Choroid plexus epithelial cell (primary cell): ENCODE data around the gene COMTD1.
"Not testable (repeated sequence)": the region's sequence is repeated elsewhere in the genome, so short reads cannot be mapped to it uniquely, and the experiment has no call there.

Source experiments
- DNase-seq: peaks from one replicate; pipeline ENCODE4 v3.0.0-alpha.2; 2010; ENCODE audit warnings: low read depth
- H3K4me3 ChIP-seq: 2 replicates; pipeline ENCODE4 v1.5.1; 2011; ENCODE audit warnings: low read depth, mild to moderate bottlenecking, control low read depth, low read length, moderate library complexity
- TF ChIP-seq, protein P1 (sequence below): conservative IDR thresholded peaks from 2 replicates; pipeline ENCODE4 v1.5.1; 2011; ENCODE audit warnings: low read depth, mild to moderate bottlenecking, control low read depth, inconsistent platforms, low read length, moderate library complexity

COMTD1 gene

DNA sequence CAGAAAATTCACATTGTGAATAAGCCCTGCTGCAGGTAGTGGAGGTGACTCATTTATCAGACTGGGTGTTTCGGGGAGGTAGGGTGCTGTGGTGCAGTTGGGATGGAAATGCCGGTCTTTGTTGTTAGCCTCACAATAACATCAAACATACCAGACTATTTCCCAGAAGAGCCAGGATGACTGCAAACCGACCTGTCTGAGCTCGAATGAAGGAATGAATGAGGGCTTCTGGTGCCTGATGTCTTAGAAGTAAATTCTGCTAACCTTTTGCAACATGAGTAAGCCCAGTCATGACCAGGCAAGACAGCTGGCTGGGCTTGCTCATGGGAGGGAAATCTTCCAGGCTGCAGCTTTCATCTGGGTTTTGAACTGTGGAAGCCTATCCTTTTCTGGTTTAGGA, 27.6 kb downstream of the COMTD1 start:
- peak; percentile 83 for DNase-seq
- TF ChIP-seq, protein P1, sequence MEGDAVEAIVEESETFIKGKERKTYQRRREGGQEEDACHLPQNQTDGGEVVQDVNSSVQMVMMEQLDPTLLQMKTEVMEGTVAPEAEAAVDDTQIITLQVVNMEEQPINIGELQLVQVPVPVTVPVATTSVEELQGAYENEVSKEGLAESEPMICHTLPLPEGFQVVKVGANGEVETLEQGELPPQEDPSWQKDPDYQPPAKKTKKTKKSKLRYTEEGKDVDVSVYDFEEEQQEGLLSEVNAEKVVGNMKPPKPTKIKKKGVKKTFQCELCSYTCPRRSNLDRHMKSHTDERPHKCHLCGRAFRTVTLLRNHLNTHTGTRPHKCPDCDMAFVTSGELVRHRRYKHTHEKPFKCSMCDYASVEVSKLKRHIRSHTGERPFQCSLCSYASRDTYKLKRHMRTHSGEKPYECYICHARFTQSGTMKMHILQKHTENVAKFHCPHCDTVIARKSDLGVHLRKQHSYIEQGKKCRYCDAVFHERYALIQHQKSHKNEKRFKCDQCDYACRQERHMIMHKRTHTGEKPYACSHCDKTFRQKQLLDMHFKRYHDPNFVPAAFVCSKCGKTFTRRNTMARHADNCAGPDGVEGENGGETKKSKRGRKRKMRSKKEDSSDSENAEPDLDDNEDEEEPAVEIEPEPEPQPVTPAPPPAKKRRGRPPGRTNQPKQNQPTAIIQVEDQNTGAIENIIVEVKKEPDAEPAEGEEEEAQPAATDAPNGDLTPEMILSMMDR, result no peak
- no peak overlapping the region for H3K4me3 ChIP-seq

DNA sequence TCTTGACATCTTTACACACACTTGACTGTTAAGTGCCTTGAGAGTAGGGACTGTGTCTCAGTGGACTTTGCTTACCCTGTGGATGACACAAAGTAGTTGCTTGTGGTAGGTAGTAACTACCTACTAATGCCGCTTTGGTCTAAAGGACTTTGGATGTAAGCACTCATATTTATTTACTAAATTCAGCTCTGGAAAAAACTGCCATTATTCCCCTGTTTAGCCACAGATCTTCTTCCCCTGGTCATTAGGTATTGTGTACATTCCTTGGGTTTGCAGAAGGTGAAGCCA, 28.0 kb downstream of the COMTD1 start:
- DNase-seq, result no peak
- TF ChIP-seq, protein P1, result no peak
- H3K4me3 ChIP-seq, result no peak overlapping the region

DNA sequence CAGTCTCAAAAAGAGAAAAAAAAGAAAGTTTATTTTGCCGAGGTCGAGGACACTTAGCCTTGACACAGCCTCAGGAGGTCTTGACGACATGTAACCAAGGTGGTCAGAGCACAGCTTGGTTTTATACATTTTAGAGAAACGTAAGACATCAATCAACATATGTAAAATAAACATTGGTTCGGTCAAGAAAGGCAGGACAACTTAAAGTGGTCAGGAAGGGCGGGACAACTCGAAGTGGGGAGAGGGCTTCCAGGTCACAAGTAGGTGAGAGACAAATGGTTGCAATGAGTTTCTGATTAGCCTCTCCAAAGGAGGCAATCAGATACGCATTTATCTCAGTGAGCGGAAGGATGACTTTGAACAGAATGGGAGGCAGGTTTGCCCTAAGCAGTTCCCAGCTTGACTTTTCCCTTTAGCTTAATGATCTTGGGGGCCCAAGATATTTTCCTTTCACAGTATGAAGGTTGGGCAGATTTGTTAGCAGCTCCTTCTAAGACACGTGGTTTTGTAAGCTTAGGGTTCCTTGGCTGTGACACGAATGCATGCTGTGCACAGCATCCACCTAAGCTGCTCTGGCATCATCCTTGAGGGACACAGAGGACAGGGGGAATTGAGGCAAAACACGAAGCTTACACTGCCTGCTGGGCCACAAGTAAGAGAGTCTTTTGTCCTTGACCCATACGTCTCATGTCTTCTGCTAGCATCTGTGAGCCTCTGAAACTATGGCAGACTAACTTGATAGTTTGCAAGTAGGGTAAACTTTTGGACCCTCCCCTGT, 28.5 kb downstream of the COMTD1 start:
- TF ChIP-seq, protein P1, result no peak
- no peak overlapping the region for H3K4me3 ChIP-seq
- DNase-seq, result no peak

DNA sequence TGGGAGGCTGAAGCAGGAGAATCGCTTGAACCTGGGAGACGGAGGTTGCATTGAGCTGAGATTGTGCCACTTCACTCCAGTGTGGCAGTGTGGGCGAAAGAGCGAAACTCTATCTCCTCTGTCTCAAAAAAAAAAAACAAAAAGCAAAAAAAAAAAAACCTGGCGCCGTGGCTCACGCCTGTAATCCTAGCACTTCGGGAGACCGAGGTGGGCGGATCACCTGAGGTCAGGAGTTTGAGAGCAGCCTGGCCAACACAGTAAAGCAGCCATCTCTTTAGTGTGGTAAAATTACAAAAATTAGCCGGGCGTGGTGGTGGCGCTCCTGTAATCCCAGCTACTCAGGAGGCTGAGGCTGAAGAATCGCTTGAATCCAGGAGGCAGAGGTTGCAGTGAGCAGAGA, 29.1 kb downstream of the COMTD1 start:
- DNase-seq, result not testable (repeated sequence)

DNA sequence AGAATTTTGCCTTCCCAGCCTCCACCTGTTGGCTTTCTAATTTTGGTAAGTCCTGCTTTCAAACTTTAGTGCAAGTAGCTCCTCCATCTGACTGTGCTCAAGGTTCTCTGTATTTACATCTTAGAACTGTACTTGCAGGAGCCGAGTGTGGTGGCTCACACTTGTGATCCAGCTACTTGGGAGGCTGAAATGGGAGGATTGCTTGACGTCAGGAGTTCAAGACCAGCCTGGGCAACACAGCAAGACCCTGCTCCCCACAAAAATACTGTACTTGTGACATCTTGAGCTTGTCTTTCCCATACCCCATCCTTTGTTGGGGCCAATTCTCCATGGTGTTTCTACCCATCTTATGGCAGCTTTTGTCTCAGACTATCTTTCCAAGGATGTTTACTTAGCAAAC, 29.8 kb downstream of the COMTD1 start:
- DNase-seq, result no peak
- TF ChIP-seq, protein P1, result no peak
- H3K4me3 ChIP-seq, result no peak overlapping the region

More for the DNA sequence above, 29.1 kb downstream of the COMTD1 start:
- not testable (repeated sequence) for H3K4me3 ChIP-seq

DNA sequence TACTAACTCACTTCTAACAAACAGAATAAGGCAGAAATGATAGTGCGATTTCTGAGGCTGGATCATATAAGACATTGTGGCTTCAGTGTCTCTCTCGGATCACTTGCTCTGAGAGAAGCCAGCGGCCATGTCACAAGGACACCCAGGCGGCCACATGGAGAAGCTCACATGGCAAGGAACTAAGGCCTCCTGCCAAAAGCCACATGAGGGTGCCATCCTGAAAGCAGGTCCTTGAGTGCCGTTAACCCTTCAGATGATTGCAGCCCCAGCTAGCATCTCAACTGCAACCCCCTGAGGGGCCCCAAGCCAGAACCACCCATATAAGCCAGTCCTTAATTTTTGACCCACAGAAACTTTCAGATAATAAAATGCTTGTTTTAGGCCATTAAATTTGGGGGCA, 32.0 kb downstream of the COMTD1 start:
- TF ChIP-seq, protein P1, result no peak
- DNase-seq, result no peak

DNA sequence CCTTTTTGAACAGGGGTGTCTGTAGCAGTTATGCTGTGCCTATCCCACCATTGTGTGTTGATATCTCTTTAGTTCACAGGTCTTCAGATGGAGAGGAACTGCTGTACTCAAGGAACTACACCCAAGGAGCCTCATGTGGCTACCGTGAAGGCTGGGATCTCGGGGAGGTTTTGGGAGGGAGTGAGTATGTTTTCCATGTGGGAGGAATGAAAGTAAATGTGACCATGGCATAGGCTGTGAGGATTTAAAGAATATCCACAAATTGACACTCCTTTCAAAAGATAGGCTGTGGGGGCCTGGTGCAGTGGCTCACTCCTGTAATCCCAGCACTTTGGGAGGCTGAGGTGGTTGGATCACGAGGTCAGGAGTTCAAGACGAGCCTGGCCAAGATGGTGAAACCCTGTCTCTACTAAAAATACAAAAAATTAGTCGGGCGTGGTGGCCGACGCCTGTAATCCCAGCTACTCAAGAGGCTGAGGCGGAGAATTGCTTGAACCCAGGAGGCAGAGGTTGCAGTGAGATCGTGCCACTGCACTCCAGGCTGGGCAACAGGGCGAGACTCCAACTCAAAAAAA, 32.6 kb downstream of the COMTD1 start:
- DNase-seq, H3K4me3 ChIP-seq: not testable (repeated sequence)

More for the DNA sequence above, 32.0 kb downstream of the COMTD1 start:
- H3K4me3 ChIP-seq, result no peak overlapping the region

DNA sequence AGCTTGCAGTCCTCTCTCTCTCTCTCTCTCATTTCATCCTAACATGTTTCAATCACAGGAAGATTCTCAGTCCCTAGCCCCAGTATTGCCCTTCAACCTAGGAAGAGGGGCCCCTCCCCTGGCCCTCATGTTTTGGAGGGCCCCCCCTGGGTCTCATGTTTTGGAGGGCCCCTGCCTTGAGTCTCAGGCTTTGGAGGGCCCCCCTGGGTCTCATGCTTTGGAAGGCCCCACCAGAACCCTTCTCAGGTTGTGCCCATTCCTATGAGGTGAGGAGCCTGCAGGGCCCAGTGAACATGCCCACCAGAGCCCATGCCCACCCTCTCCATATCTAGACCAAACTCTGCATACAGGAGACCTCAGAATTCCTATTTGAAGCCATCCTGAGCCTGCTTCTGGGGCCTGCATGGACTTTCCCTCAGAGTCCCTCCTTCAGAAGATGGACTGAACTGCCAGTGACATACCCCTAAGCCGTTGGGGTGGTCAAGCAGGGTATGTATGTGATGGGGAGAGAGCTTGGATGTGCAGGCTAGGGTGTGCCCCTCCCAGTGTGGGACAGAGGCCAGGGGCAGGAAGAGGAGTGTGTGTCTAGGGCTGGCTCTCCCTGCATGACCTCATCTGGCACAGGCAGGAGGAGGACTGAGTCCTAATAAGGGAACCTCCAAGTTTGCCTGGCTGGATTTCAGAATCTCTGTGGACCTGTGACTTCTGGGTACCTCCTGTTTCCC, 33.3 kb downstream of the COMTD1 start:
- H3K4me3 ChIP-seq, result no peak overlapping the region
- TF ChIP-seq, protein P1, result no peak
- DNase-seq, result peak; percentile 34
